HCT116 (cell line): ENCODE data around the gene TP53.

ENCODE experiments used
- CTCF ChIP-seq, 3 experiments: fragments of 200-600 bp in 1 of 3; sonication (generic) in 1 of 3; IDR thresholded peaks in 2 of 3; conservative IDR thresholded peaks in 1 of 3; 2 replicates each; pipeline ENCODE4 v1.5.1; 2012 to 2017; ENCODE audit warnings: low read depth in 2 of 3, low read length in 2 of 3, antibody characterized with exemption in 1 of 3, borderline replicate concordance in 1 of 3, control low read depth in 1 of 3, mild to moderate bottlenecking in 1 of 3, mixed read lengths in 1 of 3, mixed run types in 1 of 3, moderate library complexity in 1 of 3; ENCODE audit not compliant: insufficient read depth in 1 of 3
- EZH2 ChIP-seq: fragments of 200-600 bp; sonication (generic); IDR thresholded peaks from 2 replicates; pipeline ENCODE4 v1.6.1; 2017; ENCODE audit warnings: antibody characterized with exemption, mixed run types
- POLR2A ChIP-seq: IDR thresholded peaks from 2 replicates; pipeline ENCODE4 v1.7.0; 2011; ENCODE audit warnings: borderline replicate concordance; ENCODE audit not compliant: insufficient read depth, insufficient read length; ENCODE audit errors: extremely low read depth
- RAD21 ChIP-seq: IDR thresholded peaks from 2 replicates; pipeline ENCODE4 v1.6.1; 2012; ENCODE audit warnings: low read depth, mild to moderate bottlenecking
- REST ChIP-seq: IDR thresholded peaks from 2 replicates; pipeline ENCODE4 v1.6.1; 2012; ENCODE audit warnings: low read depth
- ZBTB33 ChIP-seq: IDR thresholded peaks from 2 replicates; pipeline ENCODE4 v1.6.1; 2011; ENCODE audit warnings: mild to moderate bottlenecking, low read length, moderate library complexity; ENCODE audit not compliant: insufficient replicate concordance; ENCODE audit errors: extremely low read depth
- ZNF274 ChIP-seq: fragments of 200-500 bp; sonication (Bioruptor generic); IDR thresholded peaks from 2 replicates; pipeline ENCODE4 v1.6.1; 2014; ENCODE audit warnings: mild to moderate bottlenecking, low read depth, low read length, inconsistent platforms

GRCh38 chr17:7710301-7710700, 23.0 kb upstream of the TP53 start:
- TF ChIP-seq ZBTB33 (no peak), CTCF (IDR thresholded peaks at IDR 0.05 in 2 of 3, conservative IDR thresholded peaks at IDR 0.05 in 1 of 3; ENCODE audit: borderline replicate concordance in 1 of 3, insufficient read depth in 1 of 3, low read depth in 2 of 3, low read length in 2 of 3) (no peak), POLR2A (no peak), REST (no peak), ZNF274 (no peak), EZH2 (no peak), RAD21 (no peak)
